Measurements from ENCODE around the gene DDX5. TPM values are rescaled to one million over a fixed set of nuclear protein-coding genes. Genes with fewer than 3 reads are reported as not detected.
A peak's percentile ranks its signal among the peaks of the same experiment; 100 is the strongest.
"Not testable (repeated sequence)": the region's sequence is repeated elsewhere in the genome, so short reads cannot be mapped to it uniquely, and the experiment has no call there.

The DDX5 gene
- total RNA-seq, 2 experiments from 2014 or later = 575 TPM

GRCh38 chr17:64500862-64501765 is 5.0 kb downstream of the DDX5 start:
- H3K4me1 Mint-ChIP-seq = peaks cover 74% of the 10 kb centered on the region
- H3K27me3 Mint-ChIP-seq = no peaks in the 10 kb centered on the region
- H3K4me3 Mint-ChIP-seq = no peak overlapping the region
- ATAC-seq (no peak), DNase-seq (no peak)
- intact Hi-C loops (cut with DNase I, micrococcal nuclease) = no loop called here
- CTCF ChIA-PET = no interaction called here
- H3K36me3 Mint-ChIP-seq (ENCODE audit: low read depth) = peaks cover 82% of the 10 kb centered on the region
- no peaks in the 10 kb centered on the region for H3K9me3 Mint-ChIP-seq (ENCODE audit: low read depth)
- POLR2A ChIA-PET = interaction anchor here (0.6 to 0.7 kb wide), 2 partner anchors 135 to 150 kb away, joined by 3 to 4 read pairs; no protein-coding TSS in a partner anchor
- peak overlapping the region; percentile 75 for H3K27ac Mint-ChIP-seq

DNA sequence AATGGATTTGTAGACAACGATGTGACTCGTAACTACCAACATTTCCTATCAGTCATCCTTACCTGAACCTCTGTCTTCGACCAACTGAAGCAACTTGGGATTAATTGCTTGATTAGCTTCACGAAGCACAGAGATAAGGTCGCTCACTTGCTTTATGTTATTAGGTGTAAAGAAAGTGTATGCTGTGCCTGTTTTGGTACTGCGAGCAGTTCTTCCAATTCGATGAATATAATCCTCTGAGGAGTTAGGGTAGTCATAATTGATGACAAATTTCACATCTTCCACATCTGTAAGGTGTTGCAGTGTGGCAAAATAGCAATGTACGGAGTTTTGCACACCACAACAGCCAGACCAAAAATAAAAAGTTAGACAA is 5.6 kb downstream of the DDX5 start:
- H3K36me3 Mint-ChIP-seq (ENCODE audit: low read depth) = peaks cover 77% of the 10 kb centered on the region
- H3K4me3 Mint-ChIP-seq = no peak overlapping the region
- CTCF ChIA-PET = no interaction called here
- ATAC-seq (no peak), DNase-seq (no peak)
- POLR2A ChIA-PET = interaction anchor here (0.7 kb wide), 1 partner anchor 480 kb away, joined by 10 read pairs; the partner anchor contains the start of gene ICAM2
- no peaks in the 10 kb centered on the region for H3K9me3 Mint-ChIP-seq (ENCODE audit: low read depth)
- intact Hi-C loops (cut with DNase I, micrococcal nuclease) = no loop called here
- no peaks in the 10 kb centered on the region for H3K27me3 Mint-ChIP-seq
- peak overlapping the region; percentile 75 for H3K27ac Mint-ChIP-seq
- H3K4me1 Mint-ChIP-seq = peaks cover 76% of the 10 kb centered on the region

- no peak for ATAC-seq
- Mint-ChIP-seq H3K36me3 (ENCODE audit: low read depth) (peaks cover 73% of the 10 kb centered on the region), H3K27ac (peak overlapping the region; percentile 75), H3K4me3 (no peak overlapping the region), H3K9me3 (ENCODE audit: low read depth) (no peaks in the 10 kb centered on the region), H3K4me1 (peaks cover 76% of the 10 kb centered on the region), H3K27me3 (no peaks in the 10 kb centered on the region)
- no peak for DNase-seq
- ChIA-PET POLR2A (interaction anchor here (0.6 to 0.7 kb wide), 3 partner anchors 26 to 550 kb away, joined by 3 to 10 read pairs (median 3); partner anchors contain the start of gene ICAM2), CTCF (interaction anchor here (0.5 to 1.3 kb wide), 3 partner anchors 9 to 278 kb away, joined by 3 read pairs; no protein-coding TSS in a partner anchor)
- intact Hi-C loops (cut with DNase I, micrococcal nuclease) = loop anchor here in 1 of 2 experiments (5.0 to 10.0 kb wide), 2 partner anchors 105 to 353 kb away; no protein-coding TSS in a partner anchor
Measured at GRCh38 chr17:64499805-64500486, 6.1 kb downstream of the DDX5 start.

- ATAC-seq (no peak), DNase-seq (no peak)
- ChIA-PET POLR2A (interaction anchor here (0.7 to 5.2 kb wide), 6 partner anchors 8 to 476 kb away, joined by 3 to 111 read pairs (median 4); partner anchors contain the start of genes CEP95 and DDX5), CTCF (interaction anchor here (0.7 to 1.8 kb wide), 6 partner anchors 8 to 279 kb away, joined by 3 to 5 read pairs (median 3); partner anchors contain the start of gene CEP95)
- Mint-ChIP-seq H3K4me3 (peak overlapping the region; percentile 44), H3K27me3 (no peaks in the 10 kb centered on the region), H3K36me3 (ENCODE audit: low read depth) (peaks cover 69% of the 10 kb centered on the region), H3K27ac (peak overlapping the region; percentile 98), H3K9me3 (ENCODE audit: low read depth) (no peaks in the 10 kb centered on the region), H3K4me1 (peaks cover 75% of the 10 kb centered on the region)
- intact Hi-C loops (cut with DNase I, micrococcal nuclease) = loop anchor here in 1 of 2 experiments (5.0 to 10.0 kb wide), 2 partner anchors 106 to 351 kb away; no protein-coding TSS in a partner anchor
Measured at GRCh38 chr17:64498308-64499203, 7.5 kb downstream of the DDX5 start.

DNA sequence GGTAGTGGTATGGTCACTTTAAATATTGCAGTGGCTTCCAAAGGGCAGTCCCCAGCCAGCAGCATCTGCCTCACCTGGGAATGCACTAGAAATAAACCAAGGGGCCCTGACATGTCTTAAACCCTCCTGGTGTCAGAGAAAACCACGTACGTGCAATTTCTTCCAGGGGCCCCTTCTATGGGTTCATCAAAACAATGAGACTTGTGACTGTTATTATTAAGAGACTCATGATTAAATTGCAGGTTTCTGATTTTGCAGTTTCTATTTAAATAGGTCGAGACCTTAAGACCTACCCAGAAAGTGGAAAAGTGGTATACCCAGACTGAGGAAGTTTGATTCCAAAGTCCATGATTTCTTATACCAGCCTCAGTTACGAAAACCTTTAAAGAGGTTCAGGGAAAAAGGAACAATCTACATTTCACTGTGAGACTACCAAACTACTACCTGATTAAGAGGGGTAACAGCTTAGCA is 8.5 kb downstream of the DDX5 start:
- Mint-ChIP-seq H3K4me3 (peak overlapping the region; percentile 98), H3K36me3 (ENCODE audit: low read depth) (peaks cover 64% of the 10 kb centered on the region), H3K9me3 (ENCODE audit: low read depth) (no peaks in the 10 kb centered on the region), H3K27me3 (no peaks in the 10 kb centered on the region), H3K27ac (peak overlapping the region; percentile 98), H3K4me1 (peaks cover 70% of the 10 kb centered on the region)
- no peak for DNase-seq
- ChIA-PET CTCF (interaction anchor here (0.7 to 2.1 kb wide), 7 partner anchors 7 to 159 kb away, joined by 3 to 20 read pairs (median 5); partner anchors contain the start of gene CEP95), POLR2A (interaction anchor here (0.9 to 5.2 kb wide), 3 partner anchors 9 to 77 kb away, joined by 3 to 111 read pairs (median 4); partner anchors contain the start of genes CEP95 and DDX5)
- intact Hi-C loops (cut with DNase I, micrococcal nuclease) = loop anchor here (1.0 to 10.0 kb wide), 9 partner anchors 9 to 477 kb away; partner anchors contain the start of genes CEP95 (in 2 of the 2), DDX5 (in 2 of the 2), ICAM2 (in 1 of the 2) and SMURF2 (in 1 of the 2)
- peak; percentile 36 for ATAC-seq

- Mint-ChIP-seq H3K4me3 (peak within 1 kb of the TSS; percentile 98), H3K36me3 (ENCODE audit: low read depth) (peaks cover 60% of the 10 kb centered on the region), H3K4me1 (peaks cover 68% of the 10 kb centered on the region), H3K27ac (peak within 1 kb of the TSS; percentile 98), H3K27me3 (no peaks in the 10 kb centered on the region), H3K9me3 (ENCODE audit: low read depth) (no peaks in the 10 kb centered on the region)
- ChIA-PET POLR2A (interaction anchor here (0.5 to 5.2 kb wide), 6 partner anchors 9 to 215 kb away, joined by 3 to 111 read pairs (median 4); partner anchors contain the start of genes CEP95 and DDX5), CTCF (interaction anchor here (0.7 to 2.1 kb wide), 13 partner anchors 8 to 160 kb away, joined by 3 to 20 read pairs (median 4); partner anchors contain the start of gene CEP95)
- DNase-seq (peak; percentile 97), ATAC-seq (peak; percentile 86)
- intact Hi-C loops (cut with DNase I, micrococcal nuclease) = loop anchor here (1.0 to 10.0 kb wide), 9 partner anchors 9 to 476 kb away; partner anchors contain the start of genes CEP95 (in 2 of the 2), DDX5 (in 2 of the 2), ICAM2 (in 1 of the 2) and SMURF2 (in 1 of the 2)
Measured at GRCh38 chr17:64496786-64497564, 9.1 kb downstream of the DDX5 start, which contains the start of gene POLG2. TSS of gene POLG2 (minus strand) at chr17:64497054. CDS start at chr17:64496968, 86 bp downstream.

DNA sequence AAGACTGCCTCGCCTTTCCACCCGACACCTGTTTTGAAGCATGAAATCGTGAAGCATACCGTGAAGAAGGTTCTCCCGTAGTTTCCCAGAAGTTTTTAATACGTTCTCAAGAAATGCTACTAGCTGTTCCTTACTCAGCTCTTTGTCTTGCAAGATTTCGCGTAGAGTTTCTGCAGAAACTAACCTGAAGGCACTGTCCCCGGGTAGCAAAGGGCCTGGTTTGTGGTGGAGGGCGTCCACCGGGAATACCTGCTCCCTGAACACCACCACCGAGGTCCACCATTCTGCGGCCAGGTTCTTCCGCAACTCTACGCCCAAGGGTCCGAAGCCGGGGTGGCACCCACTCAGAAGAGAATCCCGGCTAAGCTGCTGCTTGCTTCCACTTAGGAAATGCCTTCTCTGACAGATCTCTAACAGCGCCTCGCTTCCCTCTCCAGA is 9.7 kb downstream of the DDX5 start:
- intact Hi-C loops (cut with DNase I, micrococcal nuclease) = loop anchor here (2.0 to 10.0 kb wide), 6 partner anchors 84 to 476 kb away; partner anchors contain the start of gene ICAM2 (in 1 of the 2)

DNA sequence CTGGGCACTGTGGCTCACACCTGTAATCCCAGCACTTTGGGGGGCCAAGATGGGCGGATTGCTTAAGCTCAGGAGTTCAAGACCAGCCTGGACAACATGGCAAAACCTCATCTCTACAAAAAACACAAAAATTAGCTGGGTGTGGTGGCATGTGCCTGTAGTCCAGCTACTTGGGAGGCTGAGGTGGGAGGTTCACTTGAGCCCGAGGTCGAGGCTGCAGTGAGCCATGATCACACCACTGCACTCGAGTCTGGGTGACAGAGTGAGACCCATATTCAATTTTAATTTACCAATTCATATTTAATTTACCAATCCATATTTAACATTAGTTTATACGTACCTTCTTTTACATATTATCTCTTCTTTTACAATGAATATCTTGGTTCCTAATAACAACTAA is 10.8 kb downstream of the DDX5 start:
- intact Hi-C loops (cut with DNase I, micrococcal nuclease) = loop anchor here in 1 of 2 experiments (5.0 to 10.0 kb wide), 2 partner anchors 110 to 348 kb away; no protein-coding TSS in a partner anchor
- DNase-seq; H3K9me3 Mint-ChIP-seq (ENCODE audit: low read depth); ATAC-seq; H3K27ac Mint-ChIP-seq; H3K27me3 Mint-ChIP-seq: not testable (repeated sequence)
- Mint-ChIP-seq H3K4me1 (peaks cover 53% of the 10 kb centered on the region), H3K4me3 (peak overlapping the region; percentile 98), H3K36me3 (ENCODE audit: low read depth) (peaks cover 56% of the 10 kb centered on the region)
- CTCF ChIA-PET = interaction anchor here (0.6 to 1.6 kb wide), 5 partner anchors 8 to 76 kb away, joined by 3 to 6 read pairs (median 4); no protein-coding TSS in a partner anchor
- POLR2A ChIA-PET = interaction anchor here (5.2 kb wide), 1 partner anchor 11 kb away, joined by 111 read pairs; the partner anchor contains the start of genes CEP95 and DDX5

More for the DNA sequence above, 9.7 kb downstream of the DDX5 start:
- DNase-seq (no peak), ATAC-seq (no peak)
- H3K27ac Mint-ChIP-seq = peak overlapping the region; percentile 98
- ChIA-PET CTCF (interaction anchor here (0.7 to 2.1 kb wide), 11 partner anchors 9 to 153 kb away, joined by 3 to 20 read pairs (median 4); no protein-coding TSS in a partner anchor), POLR2A (interaction anchor here (0.5 to 5.2 kb wide), 6 partner anchors 10 to 215 kb away, joined by 3 to 111 read pairs (median 4); partner anchors contain the start of genes CEP95 and DDX5)
- H3K4me3 Mint-ChIP-seq = peak overlapping the region; percentile 98
- H3K4me1 Mint-ChIP-seq = peaks cover 63% of the 10 kb centered on the region
- H3K36me3 Mint-ChIP-seq (ENCODE audit: low read depth) = peaks cover 58% of the 10 kb centered on the region
- H3K27me3 Mint-ChIP-seq = no peaks in the 10 kb centered on the region
- no peaks in the 10 kb centered on the region for H3K9me3 Mint-ChIP-seq (ENCODE audit: low read depth)

DNA sequence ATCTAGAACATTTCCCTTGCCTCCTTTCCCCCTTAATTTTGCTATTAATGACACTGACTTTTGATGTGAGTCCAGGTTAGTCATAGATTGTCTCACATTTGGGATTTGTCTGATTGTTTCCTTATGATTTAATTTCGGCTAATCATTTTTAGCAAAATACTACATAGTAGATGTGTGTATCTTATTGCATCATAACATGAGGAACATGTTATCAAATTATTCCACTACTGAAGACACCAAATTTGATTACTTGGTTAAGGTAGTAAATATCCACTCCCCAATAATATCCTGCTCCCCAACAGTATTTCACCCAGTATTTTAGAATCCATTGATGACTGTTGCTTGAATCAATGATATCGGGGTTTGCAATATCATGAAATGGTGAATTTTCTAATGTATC is 12.0 kb downstream of the DDX5 start:
- H3K4me1 Mint-ChIP-seq = peaks cover 43% of the 10 kb centered on the region
- H3K27me3 Mint-ChIP-seq = no peaks in the 10 kb centered on the region
- CTCF ChIA-PET = interaction anchor here (0.7 to 1.6 kb wide), 2 partner anchors 9 to 74 kb away, joined by 3 to 5 read pairs; no protein-coding TSS in a partner anchor
- ATAC-seq (no peak), DNase-seq (no peak)
- intact Hi-C loops (cut with DNase I, micrococcal nuclease) = loop anchor here (5.0 to 10.0 kb wide), 3 partner anchors 111 to 187 kb away; no protein-coding TSS in a partner anchor
- H3K4me3 Mint-ChIP-seq = peak overlapping the region; percentile 98
- H3K9me3 Mint-ChIP-seq (ENCODE audit: low read depth) = no peaks in the 10 kb centered on the region
- POLR2A ChIA-PET = interaction anchor here (5.2 kb wide), 1 partner anchor 12 kb away, joined by 111 read pairs; the partner anchor contains the start of genes CEP95 and DDX5
- peaks cover 48% of the 10 kb centered on the region for H3K36me3 Mint-ChIP-seq (ENCODE audit: low read depth)
- peak overlapping the region; percentile 65 for H3K27ac Mint-ChIP-seq
